Endometrium (tissue), 2 donors: ENCODE data around the gene C19orf47.
"Not testable (repeated sequence)": the region's sequence is repeated elsewhere in the genome, so short reads cannot be mapped to it uniquely, and the experiment has no call there.

Source experiments
- FAIRE-seq: peaks from 2 replicates; lab custom pipeline; 2012; peaks lifted over from hg19 to GRCh38; lab: Jason Lieb, UNC
- donor health status: control.
- donor health status: control.

Gene C19orf47

DNA sequence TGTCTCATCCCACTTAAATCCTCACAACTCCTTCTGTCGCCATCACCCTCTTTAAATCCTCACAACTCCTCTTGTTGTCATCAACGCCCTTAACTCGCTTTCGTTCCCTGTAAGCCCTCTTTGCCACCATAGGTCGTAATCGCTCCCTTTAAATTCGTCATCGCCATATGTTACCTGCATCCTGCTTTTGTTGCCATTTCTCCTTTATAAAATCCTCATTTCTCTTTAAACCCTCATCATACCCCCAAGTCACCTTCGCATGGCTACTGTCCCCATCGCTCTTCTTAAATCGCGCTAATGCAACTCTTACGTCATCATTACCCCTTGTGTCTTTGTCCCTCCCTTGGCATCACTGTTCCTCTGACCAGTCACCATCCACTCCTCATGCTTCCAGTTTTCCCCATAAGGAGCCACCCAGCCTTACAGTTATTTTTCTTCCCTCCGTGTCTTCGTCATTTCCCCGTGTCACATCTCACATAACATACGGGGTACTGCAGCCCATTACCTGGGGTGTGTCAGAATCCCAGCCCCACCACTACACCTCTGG, 837 bp upstream of the C19orf47 start:
- no peak for FAIRE-seq

GRCh38 chr19:40344422-40344821, 3.8 kb downstream of the C19orf47 start:
- no peak for FAIRE-seq

DNA sequence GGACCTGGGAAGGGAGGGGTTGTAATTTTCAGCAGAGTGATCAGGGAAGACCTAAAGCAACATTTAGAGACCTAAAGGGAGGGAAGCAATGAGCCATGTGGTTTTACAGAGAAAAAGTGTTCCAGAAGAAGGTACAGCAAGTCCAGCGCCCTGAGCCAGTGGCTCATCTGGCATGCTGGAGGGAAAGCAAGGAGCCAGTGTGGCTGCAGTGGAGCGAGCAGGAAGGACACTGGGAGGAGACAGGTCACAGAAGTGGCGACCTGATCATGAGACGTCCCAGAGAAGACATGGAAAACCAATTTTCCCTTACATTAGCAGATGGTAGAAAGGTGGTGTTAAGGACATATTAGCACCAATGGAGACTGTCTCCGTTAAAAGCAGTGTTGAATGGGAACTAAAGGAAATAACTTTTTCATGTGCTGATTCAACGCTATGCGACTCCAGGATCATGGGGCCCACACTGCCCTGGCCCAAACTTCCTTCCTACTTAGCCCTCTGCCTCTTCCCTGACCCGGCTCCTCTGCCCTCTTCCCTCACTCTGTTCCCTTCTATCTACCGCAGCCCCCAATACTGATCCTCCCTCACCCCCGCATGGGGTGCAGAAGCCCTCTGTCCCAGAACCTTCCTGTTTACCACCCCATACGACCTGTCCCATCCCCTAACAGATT, 5.4 kb downstream of the C19orf47 start:
- FAIRE-seq = no peak

DNA sequence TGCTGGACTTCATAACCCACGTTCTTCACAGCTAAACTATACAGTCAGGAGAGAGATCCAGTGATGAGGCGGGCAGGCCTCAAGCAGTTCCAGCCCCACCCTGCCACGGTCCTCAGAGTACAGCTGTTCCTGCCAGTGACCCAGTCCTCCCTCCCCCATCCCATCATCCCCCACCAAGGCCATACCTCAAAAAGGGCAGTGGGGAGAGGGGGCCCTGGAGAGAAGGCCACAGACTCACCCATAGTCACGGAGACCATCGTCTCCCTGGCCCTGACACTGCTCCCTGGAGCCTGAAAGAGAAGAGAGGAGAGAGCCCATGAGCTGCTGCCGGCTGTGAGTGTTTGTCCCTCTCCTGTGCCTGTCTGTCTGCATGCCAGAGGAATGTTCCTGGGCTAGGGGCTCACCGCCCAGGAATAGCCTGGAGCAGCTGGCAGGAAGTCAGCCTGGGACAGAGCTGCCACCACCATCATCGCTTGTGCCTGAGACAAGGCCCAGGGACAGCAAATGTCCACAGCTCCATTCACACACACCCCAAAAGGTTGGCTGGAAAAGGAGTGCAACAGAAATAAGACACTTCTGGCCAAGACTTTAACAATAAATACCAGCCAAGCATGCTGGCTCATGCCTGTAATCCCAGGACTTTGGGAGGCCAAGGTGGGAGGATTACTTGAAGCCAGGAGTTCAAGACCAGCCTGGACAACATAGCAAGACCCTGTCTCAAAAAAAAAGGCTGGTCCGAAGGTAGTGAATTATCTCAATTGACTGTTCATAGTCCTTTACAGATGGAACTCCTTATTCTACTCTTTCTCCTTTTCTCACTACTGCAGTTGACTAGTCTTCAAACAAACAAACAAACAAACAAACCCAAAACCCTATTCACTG, 6.4 kb downstream of the C19orf47 start:
- no peak for FAIRE-seq

DNA sequence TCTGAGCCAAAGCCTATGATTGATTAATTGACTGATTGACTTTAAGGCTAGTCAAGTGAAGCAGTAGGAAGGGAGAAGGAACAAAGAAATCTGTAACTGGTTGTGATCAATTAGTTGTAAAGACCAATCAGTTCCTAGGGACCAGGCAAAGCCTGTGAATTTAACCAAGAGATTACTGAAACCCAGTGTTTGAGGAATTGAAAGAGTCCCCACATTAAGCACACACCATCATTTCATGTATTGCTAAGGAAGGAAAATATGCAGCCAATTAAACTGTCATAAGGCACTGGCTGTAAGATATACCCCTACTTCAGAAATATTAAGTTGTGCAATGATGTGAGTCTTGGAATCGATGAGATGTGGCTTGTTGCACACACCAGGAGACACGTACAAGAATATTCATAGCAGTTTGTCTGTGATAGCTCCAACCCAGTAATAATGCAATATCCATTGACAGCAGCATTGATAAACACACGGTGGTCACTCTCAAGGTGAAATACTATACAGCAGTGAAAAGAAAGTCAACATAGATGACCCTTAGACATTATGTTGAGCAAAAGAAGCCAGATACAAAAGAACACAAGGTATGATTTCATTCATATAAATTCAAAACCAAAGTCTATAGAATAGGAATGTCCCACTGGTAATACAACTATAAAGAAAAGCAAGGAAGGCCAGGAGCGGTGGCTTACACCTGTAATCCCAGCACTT, 9.0 kb downstream of the C19orf47 start:
- no peak for FAIRE-seq

- FAIRE-seq = no peak
Measured at GRCh38 chr19:40337594-40337993, 10.6 kb downstream of the C19orf47 start.

- FAIRE-seq = no peak
Measured at GRCh38 chr19:40337107-40337506, 11.1 kb downstream of the C19orf47 start.

- FAIRE-seq = no peak
Measured at GRCh38 chr19:40336601-40336900, 11.6 kb downstream of the C19orf47 start.

DNA sequence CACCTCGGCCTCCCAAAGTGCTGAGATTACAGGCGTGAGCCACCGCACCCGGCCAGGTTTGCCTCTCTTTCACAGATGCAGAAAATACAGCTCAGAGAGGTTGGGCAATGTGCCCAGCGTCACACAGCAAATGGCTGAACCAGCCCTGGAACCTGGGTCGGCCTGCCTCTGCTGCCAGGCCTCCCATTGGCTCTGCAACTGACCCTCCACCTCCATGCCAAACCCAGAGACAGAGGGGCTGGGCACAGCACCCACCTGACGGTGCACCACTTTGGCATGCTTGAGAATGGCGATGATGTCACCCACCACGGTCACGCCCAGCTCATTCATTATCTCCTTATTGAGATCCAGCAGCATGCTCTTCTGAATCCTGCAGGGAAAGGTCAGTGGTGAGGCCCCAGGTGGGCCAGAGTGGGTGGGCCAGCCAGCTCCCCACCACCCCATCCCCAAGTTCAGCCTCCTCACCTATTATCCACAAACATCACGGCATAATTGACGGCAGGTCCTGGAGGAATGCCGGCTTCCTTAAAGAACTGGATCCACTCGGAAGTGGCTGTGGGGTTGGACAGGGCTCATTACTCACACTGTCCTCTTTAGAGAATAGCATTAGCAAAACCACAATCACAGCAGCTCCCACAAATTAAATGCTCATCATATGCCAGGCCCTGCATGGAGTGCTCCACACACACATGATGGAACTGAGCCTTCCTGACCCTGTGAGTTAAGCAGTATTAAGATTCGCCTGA, 12.2 kb downstream of the C19orf47 start:
- no peak for FAIRE-seq

- no peak for FAIRE-seq
Measured at GRCh38 chr19:40335101-40335500, 13.1 kb downstream of the C19orf47 start.

- FAIRE-seq = not testable (repeated sequence)
Measured at GRCh38 chr19:40333083-40333482, 15.1 kb downstream of the C19orf47 start.

GRCh38 chr19:40332669-40333068, 15.5 kb downstream of the C19orf47 start:
- no peak for FAIRE-seq

DNA sequence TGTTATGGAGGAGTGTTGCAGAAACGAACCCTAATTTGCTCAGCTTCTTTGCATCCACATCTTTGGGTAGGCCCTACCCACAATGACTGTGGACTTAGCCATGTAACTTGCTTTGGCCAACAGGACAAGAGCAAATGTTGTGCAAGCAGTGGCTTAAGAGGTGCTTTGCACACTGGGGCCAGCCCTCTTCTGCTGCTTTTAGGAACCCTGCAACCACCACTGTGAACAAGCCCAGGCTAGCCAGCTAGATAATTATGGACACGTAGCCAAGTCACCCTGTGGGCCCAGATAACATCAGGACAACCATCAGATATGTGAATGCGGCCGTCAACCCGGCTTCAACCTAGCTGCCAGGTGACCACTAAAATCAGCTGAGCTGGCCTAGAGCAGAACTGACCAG, 17.1 kb downstream of the C19orf47 start:
- FAIRE-seq = no peak

- no peak for FAIRE-seq
Measured at GRCh38 chr19:40326201-40326600, 22.0 kb downstream of the C19orf47 start.

GRCh38 chr19:40323705-40324104, 24.5 kb downstream of the C19orf47 start:
- no peak for FAIRE-seq

DNA sequence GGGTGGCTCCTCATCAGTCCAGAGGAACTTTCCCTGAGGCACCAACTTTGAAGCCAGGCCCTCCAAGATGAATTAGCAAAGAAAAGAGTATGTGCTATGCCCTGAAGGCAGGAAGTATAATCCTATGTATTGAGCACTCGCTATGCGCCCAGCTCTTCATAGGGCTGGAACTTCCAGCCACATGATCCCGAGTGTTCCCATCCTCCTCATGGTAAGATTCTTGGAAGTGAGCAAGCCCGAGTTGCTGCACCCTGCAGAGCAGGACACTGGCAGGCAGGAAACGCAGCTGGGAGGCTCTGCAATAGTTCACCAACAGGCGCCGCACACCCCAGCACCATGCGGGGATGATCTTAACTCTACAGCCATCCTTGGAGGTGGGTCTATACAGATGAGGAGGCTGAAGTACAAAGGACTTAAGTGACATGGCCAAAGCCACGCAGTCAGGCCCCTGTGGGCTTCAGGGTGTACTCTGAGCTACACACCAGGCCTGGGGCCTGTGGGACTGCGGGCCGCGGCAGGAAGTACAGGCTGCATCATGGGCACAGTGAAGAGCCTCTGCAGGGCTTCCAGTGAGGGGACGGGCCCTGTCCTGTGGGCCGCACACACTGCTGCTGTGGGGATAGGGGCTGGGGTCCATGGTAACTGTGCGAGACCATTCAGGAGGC, 25.1 kb downstream of the C19orf47 start:
- FAIRE-seq = no peak

- FAIRE-seq = no peak
Measured at GRCh38 chr19:40322271-40322610, 26.0 kb downstream of the C19orf47 start.

GRCh38 chr19:40321566-40322270, 26.5 kb downstream of the C19orf47 start:
- no peak for FAIRE-seq

- FAIRE-seq = no peak
Measured at GRCh38 chr19:40321076-40321475, 27.1 kb downstream of the C19orf47 start.

DNA sequence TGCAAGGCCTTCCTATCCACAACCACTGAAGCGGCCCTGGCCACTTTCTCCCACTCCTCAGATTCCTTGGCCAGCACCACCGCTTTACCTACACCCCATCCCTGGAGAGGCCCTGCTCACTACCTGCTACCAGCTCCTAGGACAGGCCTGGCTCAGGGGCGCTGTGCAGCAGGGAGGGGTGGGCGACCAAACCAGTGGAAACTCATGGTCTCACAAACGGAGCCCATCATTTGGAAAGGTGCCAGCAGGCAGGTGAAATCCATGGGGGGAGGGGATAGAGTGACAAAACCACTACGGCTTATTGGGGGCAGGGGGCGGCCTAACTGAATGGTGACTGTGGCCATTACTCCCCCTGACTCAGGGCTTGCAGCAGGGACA, 27.6 kb downstream of the C19orf47 start:
- FAIRE-seq = no peak

- no peak for FAIRE-seq
Measured at GRCh38 chr19:40317338-40317737, 30.9 kb downstream of the C19orf47 start.
